GM18520 (cell line): ENCODE data around the gene POFUT2.
"Not testable (repeated sequence)": the region's sequence is repeated elsewhere in the genome, so short reads cannot be mapped to it uniquely, and the experiment has no call there.

Experiments used
- ATAC-seq: cut with Tn5 transposase; IDR thresholded peaks from one replicate; pipeline ENCODE4 v1.9.1; 2021; ENCODE audit not compliant: unreplicated experiment

Gene POFUT2

DNA sequence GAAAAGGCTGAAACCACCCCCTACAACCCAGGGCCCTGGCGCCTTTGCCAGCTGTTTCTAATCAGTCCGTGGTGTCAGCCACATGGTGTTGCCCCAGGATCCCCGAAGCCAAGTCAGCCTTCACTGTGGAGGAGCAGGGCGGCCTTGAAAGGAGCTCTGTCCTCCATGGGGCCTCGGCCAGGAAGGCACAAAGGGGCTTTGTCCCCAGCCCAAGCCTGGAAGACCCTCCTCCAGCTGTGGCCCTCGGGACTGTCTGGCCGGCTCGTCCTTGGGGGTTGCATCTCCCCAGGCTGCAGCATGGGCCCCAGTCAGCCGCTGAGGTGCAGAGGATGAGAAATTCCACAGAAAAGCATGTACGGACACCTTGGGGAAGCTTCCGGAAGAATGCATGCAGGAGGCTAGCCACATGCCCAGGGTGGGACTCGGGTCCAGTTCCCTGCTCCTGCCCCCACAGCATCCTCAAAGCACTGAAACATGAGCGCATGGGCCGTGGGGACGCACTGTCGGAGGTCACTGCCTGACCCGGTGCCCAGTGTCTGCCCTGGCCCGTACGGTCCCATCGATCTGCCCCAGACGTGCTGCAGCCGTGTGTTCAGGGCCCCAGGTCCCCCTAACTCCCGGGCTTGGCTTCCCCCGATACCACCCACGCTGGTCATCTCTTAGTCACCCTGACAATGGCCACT, 38.6 kb upstream of the POFUT2 start:
- ATAC-seq, result no peak

DNA sequence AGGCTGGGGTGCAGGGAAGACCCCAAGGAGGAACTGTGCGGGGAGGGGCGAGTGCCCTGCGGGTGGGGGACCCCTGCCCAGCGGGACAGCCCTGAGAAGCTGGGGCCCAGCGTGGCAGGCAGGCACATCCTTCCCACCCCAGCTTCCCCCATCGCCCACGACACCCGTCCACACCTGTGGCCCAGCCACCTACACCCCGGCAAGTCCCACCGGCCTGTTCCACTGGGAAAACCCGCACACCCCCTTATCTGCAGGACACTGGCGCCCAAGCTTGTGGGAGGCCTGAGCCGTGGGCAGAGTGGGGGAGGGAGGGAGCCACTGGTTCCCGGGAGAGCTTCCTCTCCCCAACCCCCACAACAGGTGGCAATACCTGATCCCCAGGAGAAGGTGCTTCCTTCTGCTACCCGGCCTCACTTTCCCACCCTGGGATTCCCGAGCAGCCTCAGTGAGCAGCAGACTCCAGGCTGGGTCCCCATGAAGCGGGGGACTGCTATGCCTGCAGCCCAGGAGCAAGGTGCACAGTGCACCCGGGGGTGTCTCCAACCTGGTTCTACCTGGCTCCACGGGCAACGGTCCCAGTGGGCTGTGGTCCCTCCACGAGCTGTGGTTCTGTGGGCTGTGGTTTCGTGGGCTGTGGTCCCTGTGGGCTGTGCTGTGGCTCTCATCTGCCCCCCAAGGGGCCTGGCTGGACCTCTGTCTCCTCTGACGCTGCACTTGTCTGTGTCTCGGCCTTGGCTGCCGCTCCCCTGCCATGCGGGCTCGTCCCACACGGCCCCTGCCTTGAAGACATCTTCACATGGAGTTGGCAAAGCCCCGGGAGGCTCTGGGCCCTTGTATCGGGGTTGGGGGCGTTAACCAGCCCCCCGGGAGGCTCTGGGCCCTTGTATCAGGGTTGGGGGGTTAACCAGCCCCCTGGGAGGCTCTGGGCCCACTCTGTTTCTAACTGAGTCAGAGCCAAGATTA, 37.8 kb upstream of the POFUT2 start:
- no peak for ATAC-seq

DNA sequence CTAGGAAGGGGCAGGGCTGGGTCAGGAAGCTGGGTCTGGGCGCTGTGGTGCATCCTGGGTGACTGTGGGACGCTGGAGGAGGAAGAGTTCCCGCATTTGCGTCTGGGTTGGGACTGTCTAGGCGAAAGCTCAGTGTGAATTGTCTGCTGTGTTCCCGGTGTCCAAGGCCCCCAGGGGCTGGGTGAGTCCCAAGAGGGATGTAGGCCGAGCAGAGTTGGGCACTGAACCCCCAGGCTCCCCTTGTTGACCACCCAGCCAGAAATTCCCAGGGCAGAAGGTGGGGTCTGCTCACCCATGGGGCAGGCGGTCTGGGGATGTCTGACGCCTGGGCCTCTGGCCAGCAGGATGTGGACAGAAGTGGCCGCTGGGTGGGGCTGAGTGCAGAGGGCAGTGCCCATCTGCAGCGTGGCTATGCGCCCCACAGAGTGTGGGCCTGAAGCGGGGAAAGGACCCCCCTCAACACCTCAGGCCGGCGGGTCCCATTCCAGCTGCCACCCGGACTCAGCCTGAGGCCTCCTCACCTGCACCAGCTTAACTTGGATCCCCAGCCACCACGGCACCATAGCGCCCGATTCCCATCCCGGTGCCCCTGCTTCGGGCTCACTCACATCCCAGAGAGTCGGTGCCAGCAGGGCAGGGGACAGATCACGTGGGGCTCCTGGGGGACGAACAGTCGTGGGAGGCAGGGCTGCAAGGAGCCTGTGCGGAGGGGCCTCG, 37.0 kb upstream of the POFUT2 start:
- ATAC-seq, result no peak

DNA sequence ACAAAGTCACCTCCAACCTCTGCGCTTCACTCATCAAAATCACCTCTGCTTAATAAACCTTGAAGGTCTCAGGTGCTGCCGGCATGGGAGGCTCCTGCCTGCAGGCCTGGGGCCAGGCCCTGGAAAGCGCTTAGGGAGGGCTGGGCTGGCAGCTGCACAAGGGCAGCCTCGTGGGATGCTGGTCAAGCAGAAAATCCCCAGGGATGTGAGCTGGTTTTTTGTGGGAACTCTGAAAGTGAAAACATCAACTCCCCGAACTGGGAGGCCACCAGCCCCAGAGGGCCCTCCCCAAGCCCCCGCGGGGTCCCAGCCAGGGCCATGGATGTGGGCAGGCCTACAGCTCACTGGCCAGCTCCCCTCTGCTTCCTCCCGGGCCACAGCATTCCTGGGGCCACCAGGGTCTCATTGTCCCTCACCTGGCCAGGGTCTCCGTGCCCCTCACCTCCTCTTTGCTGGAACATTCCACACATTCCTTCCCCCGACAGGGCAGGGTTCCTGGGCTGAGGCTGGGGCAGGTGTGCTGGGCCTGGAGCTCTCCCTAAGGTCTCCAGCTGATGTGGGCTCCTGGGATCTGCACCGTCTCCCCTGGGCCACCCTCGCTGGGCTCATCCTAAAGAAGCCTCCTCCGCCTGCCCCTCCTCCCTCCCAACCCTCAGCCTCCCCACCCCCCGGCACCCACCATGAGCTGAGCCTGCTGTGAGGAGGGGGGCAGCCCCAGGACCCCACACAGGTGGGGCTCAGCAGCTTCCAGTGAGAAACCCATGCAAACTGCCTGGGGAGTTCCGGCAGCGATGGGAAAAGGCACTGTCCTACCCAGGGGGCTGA, 36.0 kb upstream of the POFUT2 start:
- no peak for ATAC-seq

- ATAC-seq, result no peak
Measured at GRCh38 chr21:45322960-45323461, 35.3 kb upstream of the POFUT2 start.

DNA sequence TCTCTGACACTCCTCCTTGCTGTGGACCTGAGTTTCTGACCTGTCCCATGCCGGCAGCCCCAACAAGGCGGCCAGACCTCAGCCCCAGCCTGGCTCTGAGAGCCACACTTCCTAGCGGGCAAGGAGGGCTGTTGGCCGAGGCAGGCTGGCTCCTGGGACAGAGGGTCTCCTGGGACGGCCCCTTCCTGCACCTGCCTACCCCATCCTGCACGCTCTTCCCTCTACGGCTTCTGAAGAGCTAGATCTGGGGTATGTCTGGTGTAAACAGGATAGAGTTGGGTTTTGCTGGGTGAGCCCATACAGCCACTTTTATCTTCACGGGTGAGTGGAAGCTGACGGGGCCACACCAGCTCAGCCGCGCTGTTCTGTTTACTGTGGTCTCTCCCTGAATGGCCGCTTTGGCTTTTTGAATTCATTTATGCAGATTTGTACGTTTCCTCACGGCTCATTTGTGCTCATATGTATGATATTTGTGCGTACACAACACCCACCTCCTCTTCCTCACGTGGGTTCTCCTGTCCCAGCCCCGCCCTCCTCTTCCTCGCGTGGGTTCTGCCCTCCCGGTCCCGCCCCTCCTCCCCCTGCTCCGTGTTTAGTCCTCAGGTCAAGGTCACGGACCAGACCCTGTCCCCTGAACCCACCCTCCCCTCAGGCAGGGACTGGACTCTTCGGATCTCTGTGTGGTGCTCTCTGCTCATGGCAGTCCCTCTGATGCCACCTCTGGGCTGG, 34.7 kb upstream of the POFUT2 start:
- ATAC-seq, result no peak

- ATAC-seq, result no peak
Measured at GRCh38 chr21:45320261-45321025, 32.7 kb upstream of the POFUT2 start.

- no peak for ATAC-seq
Measured at GRCh38 chr21:45319461-45320211, 31.9 kb upstream of the POFUT2 start.

DNA sequence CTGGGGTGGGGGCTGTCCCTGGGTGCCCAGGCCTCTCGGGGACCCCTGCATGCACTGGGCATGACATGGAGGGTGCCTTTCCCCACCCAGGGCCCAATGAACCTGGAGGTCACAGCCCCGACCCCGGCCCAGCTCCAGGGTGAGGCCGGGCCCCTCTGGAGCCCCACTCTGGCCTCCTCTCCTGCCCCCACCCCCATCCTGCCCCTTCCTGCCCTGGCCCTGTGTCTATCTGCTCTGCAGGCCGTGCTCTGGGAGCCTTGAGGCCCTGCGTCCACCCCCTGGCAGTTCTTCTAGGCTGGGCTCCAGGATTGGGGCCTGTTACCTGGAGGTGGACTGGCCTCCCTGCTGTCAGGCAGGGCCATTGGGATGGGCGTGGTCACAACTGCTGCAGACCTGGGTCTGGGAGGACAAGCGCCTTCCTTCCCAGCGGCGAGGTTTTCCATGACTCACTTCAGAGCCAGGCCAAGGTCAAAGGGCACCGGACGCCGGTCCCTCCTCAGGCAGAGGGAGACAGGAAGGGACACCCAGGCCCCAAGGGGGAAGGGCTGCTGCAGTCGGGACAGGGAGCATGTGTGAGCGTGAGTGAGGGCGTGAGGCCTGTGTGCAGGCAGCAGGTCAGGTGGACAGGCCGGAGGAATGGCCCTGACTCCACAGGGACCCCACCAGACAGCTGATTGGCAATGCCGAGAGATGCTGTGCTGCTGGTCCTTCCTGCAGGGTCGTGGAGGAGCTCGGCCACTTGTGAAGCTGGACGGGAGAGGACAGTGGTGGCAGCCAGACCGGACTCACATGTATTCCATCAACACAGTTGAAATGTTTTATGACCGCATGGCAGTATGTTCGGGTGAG, 31.1 kb upstream of the POFUT2 start:
- no peak for ATAC-seq

DNA sequence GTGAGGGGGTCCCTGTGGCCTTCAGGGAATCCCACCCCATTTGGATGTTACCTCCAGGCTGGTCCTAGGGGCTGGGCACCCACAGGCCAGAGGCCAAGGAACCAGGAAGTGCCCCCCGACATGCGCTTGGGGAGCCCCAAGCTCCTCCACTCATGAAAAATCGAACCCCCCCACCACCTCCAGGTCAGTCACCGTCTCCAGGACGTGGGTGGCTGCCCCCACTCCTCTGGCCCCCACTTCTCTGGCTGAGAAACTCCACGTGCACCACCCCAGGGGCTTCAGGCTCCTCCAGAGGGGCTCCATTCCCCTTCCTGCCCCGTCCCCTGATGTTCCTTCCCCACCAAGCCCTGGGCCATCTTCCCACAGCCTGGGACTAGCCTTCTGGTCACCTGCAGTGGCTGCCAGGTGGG, 30.5 kb upstream of the POFUT2 start:
- no peak for ATAC-seq

GRCh38 chr21:45317398-45318145, 29.9 kb upstream of the POFUT2 start:
- no peak for ATAC-seq

DNA sequence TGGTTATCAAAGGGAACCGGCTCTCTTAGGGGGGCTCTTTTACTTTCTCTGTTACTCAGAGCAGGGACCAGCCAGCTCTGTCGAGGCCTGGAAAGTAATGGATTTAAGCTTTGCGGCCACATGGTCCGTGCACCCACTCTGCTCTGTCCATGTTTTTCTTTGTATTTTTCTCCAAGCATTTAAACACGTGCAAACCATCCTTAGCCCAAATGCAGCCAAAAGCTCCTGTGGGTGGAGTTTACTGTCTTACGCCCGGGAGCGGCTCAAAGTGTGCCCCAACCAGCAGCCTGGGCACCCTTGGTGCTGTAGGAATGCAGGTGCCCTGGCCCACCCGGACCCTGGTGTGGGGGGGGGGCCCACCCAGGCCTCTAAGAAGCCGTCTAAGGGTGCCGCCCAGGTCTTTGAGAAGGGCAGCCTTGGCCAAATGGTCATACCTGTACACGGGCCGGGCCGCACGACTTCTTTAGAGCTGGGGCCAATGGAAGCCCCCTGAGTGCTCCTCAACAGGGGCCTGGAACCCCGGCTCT, 29.2 kb upstream of the POFUT2 start:
- ATAC-seq, result no peak

DNA sequence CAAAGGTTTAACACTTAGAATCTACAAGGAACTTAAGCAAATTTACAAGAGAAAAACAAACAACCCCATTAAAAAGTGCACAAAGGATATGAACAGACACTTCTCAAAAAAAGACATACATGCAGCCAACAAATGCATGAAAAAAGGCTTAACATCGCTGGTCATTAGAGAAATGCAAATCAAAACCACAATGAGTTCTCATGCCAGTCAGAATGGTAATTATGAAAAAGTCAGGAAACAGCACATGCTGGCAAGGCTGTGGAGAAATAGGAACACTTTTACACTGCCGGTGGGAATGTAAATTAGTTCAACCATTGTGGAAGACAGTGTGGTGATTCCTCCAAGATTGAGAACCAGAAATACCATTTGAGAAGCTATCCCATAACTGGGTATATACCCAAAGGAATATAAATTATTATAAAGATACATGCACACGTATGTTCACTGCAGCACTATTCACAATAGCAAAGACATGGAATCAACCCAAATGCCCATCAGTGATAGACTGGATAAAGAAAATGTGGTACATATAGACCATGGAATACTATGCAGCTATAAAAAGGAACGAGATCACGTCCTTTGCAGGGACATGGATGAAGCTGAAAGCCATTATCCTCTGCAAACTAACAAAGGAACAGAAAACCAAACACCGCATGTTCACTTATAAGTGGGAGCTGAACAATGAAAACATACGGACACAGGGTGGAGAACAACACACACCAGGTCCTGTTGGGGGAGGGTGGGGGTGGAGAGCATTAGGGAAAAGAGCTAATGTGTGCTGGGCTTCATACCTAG, 28.2 kb upstream of the POFUT2 start:
- not testable (repeated sequence) for ATAC-seq

DNA sequence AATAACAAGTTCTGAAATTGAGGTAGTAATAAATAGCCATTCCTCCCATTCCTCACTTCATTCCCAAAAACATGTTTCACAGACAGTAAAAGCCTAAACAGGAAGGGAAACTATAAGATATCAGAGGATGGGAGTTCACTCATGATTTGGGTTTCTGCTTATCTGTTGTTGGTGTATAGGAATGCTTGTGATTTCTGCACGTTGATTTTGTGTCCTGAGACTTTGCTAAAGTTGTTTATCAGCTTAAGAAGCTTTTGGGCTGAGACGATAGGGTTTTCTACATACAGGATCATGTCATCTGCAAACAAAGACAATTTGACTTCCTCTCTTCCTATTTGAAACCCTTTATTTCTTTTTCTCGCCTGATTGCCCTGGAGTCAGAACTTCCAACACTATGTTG, 26.0 kb upstream of the POFUT2 start:
- ATAC-seq, result no peak

GRCh38 chr21:45313015-45313414, 25.3 kb upstream of the POFUT2 start:
- ATAC-seq, result no peak

DNA sequence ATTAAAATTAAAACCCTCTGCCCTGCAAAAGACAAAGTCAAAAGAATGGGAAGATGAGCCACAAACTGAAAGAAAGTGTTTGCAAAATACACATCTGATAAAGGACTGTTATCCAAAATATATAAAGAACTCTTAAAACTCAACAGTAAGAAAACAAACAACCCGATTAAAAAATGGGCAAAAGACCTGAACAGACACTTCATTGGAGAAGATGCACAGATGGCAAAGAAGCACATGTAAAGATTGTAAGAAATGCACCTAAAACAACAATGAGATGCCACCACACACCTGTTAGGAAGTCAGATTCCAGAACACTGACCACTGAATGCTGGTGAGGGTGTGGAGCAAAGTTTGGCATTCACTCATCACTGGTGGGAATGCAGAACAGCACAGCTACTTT, 24.6 kb upstream of the POFUT2 start:
- no peak for ATAC-seq
